Vagina (tissue), 2 donors: ENCODE results near the gene FES. TPM values are rescaled to one million over a fixed set of nuclear protein-coding genes. Genes with fewer than 3 reads are reported as not detected.

Experiments
- DNase-seq, 2 donors: peaks; one replicate each; pipeline ENCODE4 v3.0.0-alpha.2; 2017; ENCODE audit errors: extremely low spot score in 2 of 2
- H3K27ac ChIP-seq: fragments of 200-600 bp; sonication (generic); one replicate; pipeline ENCODE4 v1.5.1; 2019
- H3K27me3 ChIP-seq: fragments of 200-600 bp; sonication (generic); one replicate; pipeline ENCODE4 v1.5.1; 2019
- H3K36me3 ChIP-seq, 2 donors: fragments of 200-600 bp; sonication (generic); one replicate each; pipeline ENCODE4 v1.5.1; 2017 to 2019
- H3K4me1 ChIP-seq: fragments of 200-600 bp; sonication (generic); one replicate; pipeline ENCODE4 v1.5.1; 2019
- H3K4me3 ChIP-seq, 2 donors: fragments of 200-600 bp; sonication (generic); 1 replicate in 1 of 2; 2 replicates in 1 of 2; pipeline ENCODE4 v1.5.1; 2016 to 2019
- H3K9me3 ChIP-seq: fragments of 200-600 bp; sonication (generic); one replicate; pipeline ENCODE4 v1.5.1; 2019
- POLR2A ChIP-seq, 2 donors: fragments of 450-650 bp; IDR thresholded peaks; one replicate each; pipeline ENCODE4 v1.6.1; 2017; ENCODE audit warnings: antibody characterized with exemption in 2 of 2, mild to moderate bottlenecking in 2 of 2, moderate library complexity in 2 of 2
- POLR2AphosphoS5 ChIP-seq, 2 donors: sonication (generic); formaldehyde crosslinking; IDR thresholded peaks; one replicate each; pipeline ENCODE4 v1.9.0; 2017; ENCODE audit warnings: antibody characterized with exemption in 2 of 2, mild to moderate bottlenecking in 2 of 2, low read depth in 1 of 2; ENCODE audit not compliant: insufficient read depth in 1 of 2
- intact Hi-C: fragments of 100-400 bp; cut with DNase I; formaldehyde crosslinking; loops from one replicate; pipeline ENCODE4 v1.15.1; 2023
- total RNA-seq: library from RNA; depleted of rRNA; stranded (reverse); fragments of >200 nt; gene quantifications from one replicate; pipeline ENCODE4 v1.2.3, GENCODE V29; 2016
- TF ChIP-seq, protein P1 (sequence below), 3 experiments: fragments of 450-650 bp in 2 of 3; fragments of 200-600 bp in 1 of 3; sonication (generic) in 1 of 3; IDR thresholded peaks; one replicate each; pipeline ENCODE4 v1.5.1; 2017 to 2019; ENCODE audit warnings: antibody characterized with exemption in 3 of 3, mild to moderate bottlenecking in 2 of 3, moderate library complexity in 2 of 3

FES gene
- total RNA-seq, 1 donor from 2014 or later: 47.4 TPM

DNA sequence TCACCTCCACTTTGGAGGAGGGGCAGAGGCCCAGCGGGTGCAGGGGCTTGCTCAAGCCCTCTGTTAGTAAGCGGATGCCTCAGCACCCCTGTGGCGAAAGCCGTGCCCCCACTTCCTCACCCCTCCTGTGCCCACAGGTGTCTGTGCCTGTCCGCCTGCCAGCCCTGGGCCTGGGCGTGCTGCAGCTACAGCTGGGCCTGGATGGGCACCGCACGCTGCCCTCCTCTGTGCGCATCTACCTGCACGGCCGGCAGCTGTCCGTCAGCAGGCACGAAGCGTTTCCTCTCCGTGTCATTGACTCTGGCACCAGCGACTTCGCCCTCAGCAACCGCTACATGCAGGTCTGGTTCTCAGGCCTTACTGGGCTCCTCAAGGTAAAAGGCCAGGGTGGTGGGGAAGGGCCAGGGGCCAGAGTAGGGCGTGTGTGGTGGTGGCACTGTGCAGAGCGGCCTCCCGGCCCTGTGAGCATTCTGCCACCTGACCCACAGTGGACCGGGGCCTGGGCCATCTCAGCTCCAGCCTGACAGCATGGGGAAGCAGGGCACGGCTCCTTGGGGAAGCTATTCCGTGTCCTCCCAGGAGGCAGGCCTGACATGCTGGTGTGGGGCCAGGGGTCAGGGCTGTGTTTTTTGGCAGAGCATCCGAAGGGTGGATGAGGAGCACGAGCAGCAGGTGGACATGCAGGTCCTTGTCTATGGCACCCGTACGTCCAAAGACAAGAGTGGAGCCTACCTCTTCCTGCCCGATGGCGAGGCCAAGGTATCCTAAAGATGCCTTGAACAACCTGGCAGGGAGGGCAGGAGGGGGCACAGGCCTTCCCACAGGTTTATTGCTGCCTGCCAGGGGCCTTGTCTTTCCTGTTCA, 27.8 kb downstream of the FES start:
- Histone ChIP-seq H3K4me3 (no peak overlapping the region), H3K27me3 (no peaks in the 10 kb centered on the region), H3K9me3 (no peaks in the 10 kb centered on the region), H3K36me3 (peaks cover 5 to 93% of the 10 kb centered on the region in 2 donors), H3K4me1 (no peaks in the 10 kb centered on the region), H3K27ac (no peak overlapping the region)
- DNase-seq: no peak
- intact Hi-C loops: no loop called here
- TF ChIP-seq, protein P1, sequence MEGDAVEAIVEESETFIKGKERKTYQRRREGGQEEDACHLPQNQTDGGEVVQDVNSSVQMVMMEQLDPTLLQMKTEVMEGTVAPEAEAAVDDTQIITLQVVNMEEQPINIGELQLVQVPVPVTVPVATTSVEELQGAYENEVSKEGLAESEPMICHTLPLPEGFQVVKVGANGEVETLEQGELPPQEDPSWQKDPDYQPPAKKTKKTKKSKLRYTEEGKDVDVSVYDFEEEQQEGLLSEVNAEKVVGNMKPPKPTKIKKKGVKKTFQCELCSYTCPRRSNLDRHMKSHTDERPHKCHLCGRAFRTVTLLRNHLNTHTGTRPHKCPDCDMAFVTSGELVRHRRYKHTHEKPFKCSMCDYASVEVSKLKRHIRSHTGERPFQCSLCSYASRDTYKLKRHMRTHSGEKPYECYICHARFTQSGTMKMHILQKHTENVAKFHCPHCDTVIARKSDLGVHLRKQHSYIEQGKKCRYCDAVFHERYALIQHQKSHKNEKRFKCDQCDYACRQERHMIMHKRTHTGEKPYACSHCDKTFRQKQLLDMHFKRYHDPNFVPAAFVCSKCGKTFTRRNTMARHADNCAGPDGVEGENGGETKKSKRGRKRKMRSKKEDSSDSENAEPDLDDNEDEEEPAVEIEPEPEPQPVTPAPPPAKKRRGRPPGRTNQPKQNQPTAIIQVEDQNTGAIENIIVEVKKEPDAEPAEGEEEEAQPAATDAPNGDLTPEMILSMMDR (IDR thresholded peaks at IDR 0.05): no peak
- TF ChIP-seq POLR2AphosphoS5 (IDR thresholded peaks at IDR 0.05; ENCODE audit: insufficient read depth in 1 of 2, low read depth in 1 of 2): no peak
- TF ChIP-seq POLR2A (IDR thresholded peaks at IDR 0.05): no peak

DNA sequence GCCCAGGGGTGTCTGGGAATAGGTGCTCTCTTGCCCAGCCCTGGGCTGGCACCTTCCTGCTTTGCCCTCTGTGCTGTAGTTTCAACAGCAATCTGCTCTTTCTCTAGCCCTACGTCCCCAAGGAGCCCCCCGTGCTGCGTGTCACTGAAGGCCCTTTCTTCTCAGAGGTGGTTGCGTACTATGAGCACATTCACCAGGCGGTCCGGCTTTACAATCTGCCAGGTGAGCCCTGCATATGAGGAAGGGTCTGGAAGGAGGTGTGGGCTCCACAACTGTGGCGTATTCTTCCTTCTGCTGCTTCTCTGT, 28.4 kb downstream of the FES start:
- DNase-seq: no peak
- no peak overlapping the region for H3K27ac ChIP-seq
- H3K9me3 ChIP-seq: no peaks in the 10 kb centered on the region
- intact Hi-C loops: no loop called here
- peaks cover 5 to 93% of the 10 kb centered on the region in 2 donors for H3K36me3 ChIP-seq
- TF ChIP-seq, protein P1 (IDR thresholded peaks at IDR 0.05): no peak
- TF ChIP-seq POLR2AphosphoS5 (IDR thresholded peaks at IDR 0.05; ENCODE audit: insufficient read depth in 1 of 2, low read depth in 1 of 2) (no peak), POLR2A (IDR thresholded peaks at IDR 0.05) (no peak)
- H3K4me3 ChIP-seq: no peak overlapping the region
- H3K4me1 ChIP-seq: no peaks in the 10 kb centered on the region
- H3K27me3 ChIP-seq: no peaks in the 10 kb centered on the region

DNA sequence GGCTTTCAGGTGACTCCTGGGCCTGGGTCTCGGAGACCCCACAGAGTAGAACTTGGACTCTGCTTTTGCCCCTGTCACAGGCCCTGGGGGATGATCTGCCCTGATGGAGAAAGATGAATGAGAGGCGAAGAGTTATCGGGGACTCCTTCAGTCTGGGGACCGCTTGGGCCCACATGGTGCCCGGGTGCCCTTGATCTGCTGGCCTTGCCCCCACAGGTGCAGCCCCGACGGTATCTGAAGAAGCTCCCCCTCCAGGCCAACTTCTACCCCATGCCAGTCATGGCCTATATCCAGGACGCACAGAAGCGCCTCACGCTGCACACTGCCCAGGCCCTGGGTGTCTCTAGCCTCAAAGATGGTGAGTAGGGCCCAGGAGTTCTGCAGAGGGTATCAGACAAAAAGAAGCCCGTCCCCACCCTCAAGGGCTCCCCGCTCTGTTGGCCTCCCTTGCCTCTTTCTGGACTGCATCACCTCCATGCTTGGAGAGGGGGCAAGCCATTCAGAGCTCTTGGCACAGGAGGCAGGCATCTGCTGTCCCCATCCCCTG, 29.2 kb downstream of the FES start:
- intact Hi-C loops: no loop called here
- Histone ChIP-seq H3K4me1 (no peaks in the 10 kb centered on the region), H3K27me3 (no peaks in the 10 kb centered on the region), H3K4me3 (no peak overlapping the region), H3K36me3 (peaks cover 5 to 91% of the 10 kb centered on the region in 2 donors), H3K9me3 (no peaks in the 10 kb centered on the region), H3K27ac (no peak overlapping the region)
- no peak for DNase-seq
- no peak for TF ChIP-seq POLR2AphosphoS5 (IDR thresholded peaks at IDR 0.05; ENCODE audit: insufficient read depth in 1 of 2, low read depth in 1 of 2)
- TF ChIP-seq, protein P1 (IDR thresholded peaks at IDR 0.05): no peak
- no peak for TF ChIP-seq POLR2A (IDR thresholded peaks at IDR 0.05)

DNA sequence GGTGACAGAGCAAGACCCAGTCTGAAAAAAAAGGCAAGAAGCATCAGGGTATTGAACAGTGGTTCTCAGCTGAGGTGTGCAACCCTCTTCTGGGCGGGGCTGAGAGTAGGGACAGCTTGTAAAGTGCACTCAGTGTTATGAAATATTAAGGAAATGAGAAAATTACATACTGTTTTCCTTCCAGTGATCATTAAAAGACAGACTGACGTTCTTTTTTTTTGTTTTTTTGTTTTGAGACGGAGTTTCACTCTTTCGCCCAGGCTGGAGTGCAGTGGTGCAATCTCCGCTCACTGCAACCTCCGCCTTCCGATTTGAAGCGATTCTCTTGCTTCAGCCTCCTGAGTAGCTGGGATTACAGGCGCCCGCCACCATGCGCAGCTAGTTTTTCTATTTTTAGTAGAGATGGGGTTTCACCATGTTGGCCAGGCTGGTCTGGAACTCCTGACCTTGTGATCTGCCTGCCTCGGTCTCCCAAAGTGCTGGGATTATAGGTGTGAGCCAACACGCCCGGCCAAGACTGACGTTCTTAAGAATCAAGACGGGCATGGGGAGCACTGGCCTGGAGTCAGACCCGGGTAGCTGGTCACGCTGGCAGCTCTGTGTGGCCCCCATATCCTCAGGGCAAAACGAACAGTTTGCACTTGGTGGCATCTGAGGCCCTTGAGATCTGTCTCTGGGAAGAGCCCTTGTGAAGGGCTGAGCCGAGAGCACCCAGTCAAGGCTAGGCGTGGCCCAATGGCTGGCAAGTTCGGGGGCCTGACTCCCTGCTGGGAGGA, 30.2 kb downstream of the FES start:
- intact Hi-C loops: no loop called here
- TF ChIP-seq, protein P1 (IDR thresholded peaks at IDR 0.05): no peak
- TF ChIP-seq POLR2AphosphoS5 (IDR thresholded peaks at IDR 0.05; ENCODE audit: insufficient read depth in 1 of 2, low read depth in 1 of 2) (no peak), POLR2A (IDR thresholded peaks at IDR 0.05) (no peak)
- H3K27ac ChIP-seq: no peak overlapping the region
- H3K36me3 ChIP-seq: peaks cover 5 to 92% of the 10 kb centered on the region in 2 donors
- H3K9me3 ChIP-seq: no peaks in the 10 kb centered on the region
- no peaks in the 10 kb centered on the region for H3K27me3 ChIP-seq
- peak in 1 of 2 donors; percentile 67 for DNase-seq
- H3K4me3 ChIP-seq: no peak overlapping the region
- H3K4me1 ChIP-seq: no peaks in the 10 kb centered on the region
